GM12875 (cell line): ENCODE measurements around the gene GRIK4.

Experiments
- H3K4me3 ChIP-seq: one replicate; pipeline ENCODE4 v1.5.1; 2011; ENCODE audit warnings: low read depth, low read length, control low read depth
- CTCF ChIP-seq: IDR thresholded peaks from 2 replicates; pipeline ENCODE4 v1.5.1; 2011; ENCODE audit warnings: low read depth, mild to moderate bottlenecking, control low read depth, inconsistent platforms, low read length, moderate library complexity, borderline replicate concordance; ENCODE audit not compliant: insufficient read depth

The GRIK4 gene

GRCh38 chr11:120940160-120940848, 428.8 kb downstream of the GRIK4 start:
- H3K4me3 ChIP-seq = no peak overlapping the region
- no peak for TF ChIP-seq CTCF

- no peak for TF ChIP-seq CTCF
- no peak overlapping the region for H3K4me3 ChIP-seq
These were observed 429.5 kb downstream of the GRIK4 start for GRCh38 chr11:120941000-120941399.

GRCh38 chr11:120942701-120943100, 431.2 kb downstream of the GRIK4 start:
- H3K4me3 ChIP-seq = no peak overlapping the region
- TF ChIP-seq CTCF = no peak

GRCh38 chr11:120945042-120945441, 433.5 kb downstream of the GRIK4 start:
- peak; percentile 20; the same call in 1 of the 2 replicates for TF ChIP-seq CTCF
- H3K4me3 ChIP-seq = no peak overlapping the region

GRCh38 chr11:120950880-120951279, 439.3 kb downstream of the GRIK4 start:
- no peak for TF ChIP-seq CTCF
- no peak overlapping the region for H3K4me3 ChIP-seq

- H3K4me3 ChIP-seq = no peak overlapping the region
- TF ChIP-seq CTCF = peak; percentile 87
These were observed 441.2 kb downstream of the GRIK4 start for GRCh38 chr11:120952461-120953434.
